ENCODE results near the gene THOC6. TPM values are rescaled to one million over a fixed set of nuclear protein-coding genes. Genes with fewer than 3 reads are reported as not detected.

Gene THOC6
- total RNA-seq, 2 donors from 2014 or later, result 33.6 to 58.8 TPM

GRCh38 chr16:3025032-3026002, 1.5 kb downstream of the THOC6 start:
- H3K4me1 Mint-ChIP-seq (ENCODE audit: low read depth in 2 of 2), result peaks cover 43 to 44% of the 10 kb centered on the region in 2 donors
- no peaks in the 10 kb centered on the region for H3K36me3 Mint-ChIP-seq
- H3K27me3 Mint-ChIP-seq, result peaks cover 10 to 13% of the 10 kb centered on the region in 2 donors

GRCh38 chr16:3026003-3026378, 2.2 kb downstream of the THOC6 start:
- H3K4me1 Mint-ChIP-seq (ENCODE audit: low read depth in 2 of 2), result peaks cover 43 to 44% of the 10 kb centered on the region in 2 donors
- H3K27me3 Mint-ChIP-seq, result peaks cover 10 to 14% of the 10 kb centered on the region in 2 donors
- H3K9me3 Mint-ChIP-seq, result no peaks in the 10 kb centered on the region
- H3K4me3 Mint-ChIP-seq, result no peak overlapping the region
- ATAC-seq (no peak), DNase-seq (ENCODE audit: low spot score) (no peak)
- no peaks in the 10 kb centered on the region for H3K36me3 Mint-ChIP-seq
- H3K27ac Mint-ChIP-seq, result no peak overlapping the region

More at GRCh38 chr16:3025032-3026002, 1.5 kb downstream of the THOC6 start:
- Mint-ChIP-seq H3K9me3 (no peaks in the 10 kb centered on the region), H3K4me3 (peak overlapping the region; percentile 17), H3K27ac (no peak overlapping the region)
- no peak for DNase-seq (ENCODE audit: low spot score)
- ATAC-seq, result no peak

DNA sequence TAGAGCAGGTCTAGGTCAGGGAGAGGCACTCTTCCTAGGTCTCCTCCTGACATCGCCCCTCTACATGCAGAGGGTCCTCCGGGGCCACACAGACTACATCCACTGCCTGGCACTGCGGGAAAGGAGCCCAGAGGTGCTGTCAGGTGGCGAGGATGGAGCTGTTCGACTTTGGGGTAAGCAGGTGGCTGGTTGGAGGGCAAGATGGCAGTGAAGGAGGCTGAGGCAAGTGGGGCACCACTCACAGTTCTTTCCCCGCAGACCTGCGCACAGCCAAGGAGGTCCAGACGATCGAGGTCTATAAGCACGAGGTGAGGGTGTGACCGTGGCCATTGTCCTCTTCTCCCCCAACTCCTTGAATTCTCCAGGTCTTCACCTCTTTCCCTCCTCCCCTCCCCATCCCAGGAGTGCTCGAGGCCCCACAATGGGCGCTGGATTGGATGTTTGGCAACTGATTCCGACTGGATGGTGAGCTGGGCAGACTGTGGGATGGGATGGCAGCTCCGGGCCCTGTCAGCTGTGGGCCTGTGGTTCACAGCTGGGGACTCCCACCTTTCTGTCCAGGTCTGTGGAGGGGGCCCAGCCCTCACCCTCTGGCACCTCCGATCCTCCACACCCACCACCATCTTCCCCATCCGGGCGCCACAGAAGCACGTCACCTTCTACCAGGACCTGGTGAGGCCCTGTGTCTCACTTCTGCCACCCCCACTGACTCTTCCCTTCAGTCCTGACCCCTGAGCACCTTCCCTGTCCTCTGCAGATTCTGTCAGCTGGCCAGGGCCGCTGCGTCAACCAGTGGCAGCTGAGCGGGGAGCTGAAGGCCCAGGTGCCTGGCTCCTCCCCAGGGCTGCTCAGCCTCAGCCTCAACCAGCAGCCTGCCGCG, 3.0 kb downstream of the THOC6 start:
- H3K4me1 Mint-ChIP-seq (ENCODE audit: low read depth in 2 of 2), result peaks cover 36 to 37% of the 10 kb centered on the region in 2 donors

DNA sequence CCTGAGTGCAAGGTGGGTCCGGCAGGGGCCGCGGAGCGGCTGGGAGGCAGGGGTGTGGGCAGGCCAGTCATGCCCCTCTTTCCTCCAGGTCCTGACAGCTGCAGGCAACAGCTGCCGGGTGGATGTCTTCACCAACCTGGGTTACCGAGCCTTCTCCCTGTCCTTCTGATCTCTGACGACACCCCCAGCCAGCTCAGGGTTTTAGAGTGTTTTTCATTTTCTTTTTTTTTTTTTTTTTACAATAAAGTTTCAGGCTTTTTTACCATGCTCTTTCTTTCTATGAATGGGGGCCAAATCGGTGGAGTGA, 3.6 kb downstream of the THOC6 start:
- peaks cover 33 to 37% of the 10 kb centered on the region in 2 donors for H3K4me1 Mint-ChIP-seq (ENCODE audit: low read depth in 2 of 2)
- ATAC-seq, result no peak
- H3K4me3 Mint-ChIP-seq, result no peak overlapping the region
- H3K27ac Mint-ChIP-seq, result no peak overlapping the region
- DNase-seq (ENCODE audit: low spot score), result no peak
- no peaks in the 10 kb centered on the region for H3K9me3 Mint-ChIP-seq
- H3K36me3 Mint-ChIP-seq, result no peaks in the 10 kb centered on the region
- peaks cover 13 to 17% of the 10 kb centered on the region in 2 donors for H3K27me3 Mint-ChIP-seq

More for the DNA sequence above, 3.0 kb downstream of the THOC6 start:
- DNase-seq (ENCODE audit: low spot score) (no peak), ATAC-seq (no peak)
- Mint-ChIP-seq H3K36me3 (no peaks in the 10 kb centered on the region), H3K27ac (no peak overlapping the region), H3K4me3 (no peak overlapping the region), H3K9me3 (no peaks in the 10 kb centered on the region), H3K27me3 (peaks cover 10 to 14% of the 10 kb centered on the region in 2 donors)

- H3K9me3 Mint-ChIP-seq, result no peaks in the 10 kb centered on the region
- peaks cover 33 to 37% of the 10 kb centered on the region in 2 donors for H3K4me1 Mint-ChIP-seq (ENCODE audit: low read depth in 2 of 2)
- DNase-seq (ENCODE audit: low spot score), result peak; percentile 85
- no peaks in the 10 kb centered on the region for H3K36me3 Mint-ChIP-seq
- peak overlapping the region; percentile 53 for H3K4me3 Mint-ChIP-seq
- ATAC-seq, result peak; percentile 60 to 70
- peaks cover 20 to 24% of the 10 kb centered on the region in 2 donors for H3K27me3 Mint-ChIP-seq
- no peak overlapping the region for H3K27ac Mint-ChIP-seq
Observed at GRCh38 chr16:3027983-3028715, 4.3 kb downstream of the THOC6 start.

GRCh38 chr16:3028716-3029319, 5.0 kb downstream of the THOC6 start:
- Mint-ChIP-seq H3K27ac (no peak overlapping the region), H3K27me3 (peaks cover 26 to 30% of the 10 kb centered on the region in 2 donors), H3K4me1 (ENCODE audit: low read depth in 2 of 2) (peaks cover 34 to 36% of the 10 kb centered on the region in 2 donors), H3K36me3 (no peaks in the 10 kb centered on the region), H3K4me3 (peak overlapping the region; percentile 51), H3K9me3 (no peaks in the 10 kb centered on the region)
- no peak for ATAC-seq
- no peak for DNase-seq (ENCODE audit: low spot score)

- Mint-ChIP-seq H3K9me3 (no peaks in the 10 kb centered on the region), H3K36me3 (no peaks in the 10 kb centered on the region), H3K4me1 (ENCODE audit: low read depth in 2 of 2) (peaks cover 31 to 34% of the 10 kb centered on the region in 2 donors), H3K4me3 (peak overlapping the region; percentile 51), H3K27ac (no peak overlapping the region), H3K27me3 (peaks cover 30 to 39% of the 10 kb centered on the region in 2 donors)
- DNase-seq (ENCODE audit: low spot score) (no peak), ATAC-seq (peak; percentile 73 to 75)
Observed at GRCh38 chr16:3029491-3030221, 5.8 kb downstream of the THOC6 start.

- ATAC-seq (no peak), DNase-seq (ENCODE audit: low spot score) (no peak)
- H3K27ac Mint-ChIP-seq, result no peak overlapping the region
- no peaks in the 10 kb centered on the region for H3K36me3 Mint-ChIP-seq
- H3K4me1 Mint-ChIP-seq (ENCODE audit: low read depth in 2 of 2), result peaks cover 34 to 36% of the 10 kb centered on the region in 2 donors
- H3K27me3 Mint-ChIP-seq, result peaks cover 34 to 45% of the 10 kb centered on the region in 2 donors
- peak overlapping the region; percentile 48 for H3K4me3 Mint-ChIP-seq
- H3K9me3 Mint-ChIP-seq, result no peaks in the 10 kb centered on the region
Observed at GRCh38 chr16:3030222-3031212, 6.7 kb downstream of the THOC6 start.

GRCh38 chr16:3032624-3033023, 8.8 kb downstream of the THOC6 start:
- Mint-ChIP-seq H3K4me1 (ENCODE audit: low read depth in 2 of 2) (peaks cover 36 to 38% of the 10 kb centered on the region in 2 donors), H3K27me3 (peaks cover 44 to 56% of the 10 kb centered on the region in 2 donors), H3K4me3 (no peak overlapping the region), H3K9me3 (no peaks in the 10 kb centered on the region), H3K36me3 (no peaks in the 10 kb centered on the region), H3K27ac (peak overlapping the region; percentile 1 to 16)
- peak in 1 of 2 donors; percentile 57 for ATAC-seq
- no peak for DNase-seq (ENCODE audit: low spot score)

GRCh38 chr16:3035289-3035971, 11.6 kb downstream of the THOC6 start:
- Mint-ChIP-seq H3K4me1 (ENCODE audit: low read depth in 2 of 2) (peaks cover 19 to 24% of the 10 kb centered on the region in 2 donors), H3K4me3 (no peak overlapping the region), H3K9me3 (no peaks in the 10 kb centered on the region), H3K27ac (no peak overlapping the region), H3K36me3 (no peaks in the 10 kb centered on the region), H3K27me3 (peaks cover 42 to 46% of the 10 kb centered on the region in 2 donors)
- no peak for ATAC-seq
- no peak for DNase-seq (ENCODE audit: low spot score)

All from natural killer cell treated with Interleukin-12 subunit alpha and Interleukin-12 subunit beta and Interleukin-15 and Interleukin-18, amount 100 ng/mL, for 72 hours (primary cell).